Activated naive CD4-positive, alpha-beta T cell treated with anti-CD3 and anti-CD28 coated beads, Interleukin-2, amount 50 U/mL, for 16 hours (primary cell): ENCODE data around the gene C10orf71.

Experiments used
- DNase-seq: peaks from one replicate; pipeline ENCODE4 v3.0.0-alpha.2; 2020

The C10orf71 gene

GRCh38 chr10:49275896-49276295 is 23.1 kb upstream of the C10orf71 start:
- DNase-seq, result no peak

GRCh38 chr10:49276596-49276995 is 22.4 kb upstream of the C10orf71 start:
- no peak for DNase-seq

DNA sequence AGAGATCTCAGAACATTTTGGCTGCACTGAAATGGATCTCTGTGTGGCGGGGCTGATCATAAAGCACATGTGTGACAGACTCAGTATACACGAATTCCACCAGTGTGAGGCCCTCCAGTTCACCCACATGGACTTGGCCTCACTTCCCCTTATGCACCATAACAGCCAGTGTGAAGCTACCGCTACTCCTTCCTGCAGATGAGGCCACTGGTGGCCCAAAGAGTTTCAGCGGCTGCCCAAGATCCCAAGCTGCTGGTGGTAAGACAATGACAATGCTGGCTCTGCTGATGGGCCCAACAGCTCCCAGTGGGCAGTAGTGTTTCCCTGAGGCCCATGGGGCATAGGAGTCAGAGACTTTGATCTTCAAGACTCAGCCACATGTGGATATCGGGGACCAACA is 21.0 kb upstream of the C10orf71 start:
- no peak for DNase-seq

DNA sequence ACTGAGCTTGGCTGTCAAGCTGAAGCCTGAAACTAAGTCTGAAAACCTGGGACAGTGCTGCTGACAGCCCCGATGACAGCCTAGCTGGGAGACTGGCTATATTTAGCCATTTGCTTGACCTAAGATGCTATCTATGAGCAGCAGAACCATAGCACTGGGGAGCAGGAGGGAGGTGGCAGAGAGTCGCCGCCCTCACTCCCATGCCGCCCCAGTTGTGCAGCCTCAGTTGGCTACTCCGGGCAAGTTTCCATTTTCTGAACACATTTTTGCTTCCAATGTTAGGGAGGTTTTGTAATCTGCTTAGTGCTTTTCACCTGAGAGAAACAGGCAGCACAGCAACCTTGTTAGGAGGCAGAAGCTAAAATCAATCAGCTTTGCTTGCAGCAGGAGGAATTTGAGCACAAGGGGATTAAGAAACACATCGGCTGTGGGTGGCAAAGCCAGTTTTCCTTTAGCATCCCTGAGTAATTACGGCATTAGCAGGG is 20.4 kb upstream of the C10orf71 start:
- DNase-seq, result no peak

GRCh38 chr10:49279015-49279880 is 19.7 kb upstream of the C10orf71 start:
- DNase-seq, result no peak

DNA sequence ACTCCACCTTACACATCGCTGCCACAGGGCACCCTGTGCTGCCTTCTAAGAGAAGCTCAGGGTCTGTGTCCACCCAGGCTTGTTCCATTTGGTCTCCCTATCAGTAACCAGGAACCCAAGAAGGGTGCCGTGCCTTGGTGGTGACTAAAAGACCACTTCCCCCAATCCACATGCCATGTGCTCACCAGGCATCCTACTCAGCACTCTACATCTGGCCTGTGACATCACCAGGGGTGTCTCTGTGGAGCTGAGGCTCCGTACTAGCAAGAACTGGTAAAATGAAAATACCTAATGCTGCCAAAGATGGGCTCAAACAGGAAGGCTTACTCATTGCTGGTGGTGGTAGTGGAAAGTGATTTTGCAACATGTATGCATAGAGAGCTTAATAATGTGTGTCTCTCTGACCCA is 19.0 kb upstream of the C10orf71 start:
- DNase-seq, result no peak

DNA sequence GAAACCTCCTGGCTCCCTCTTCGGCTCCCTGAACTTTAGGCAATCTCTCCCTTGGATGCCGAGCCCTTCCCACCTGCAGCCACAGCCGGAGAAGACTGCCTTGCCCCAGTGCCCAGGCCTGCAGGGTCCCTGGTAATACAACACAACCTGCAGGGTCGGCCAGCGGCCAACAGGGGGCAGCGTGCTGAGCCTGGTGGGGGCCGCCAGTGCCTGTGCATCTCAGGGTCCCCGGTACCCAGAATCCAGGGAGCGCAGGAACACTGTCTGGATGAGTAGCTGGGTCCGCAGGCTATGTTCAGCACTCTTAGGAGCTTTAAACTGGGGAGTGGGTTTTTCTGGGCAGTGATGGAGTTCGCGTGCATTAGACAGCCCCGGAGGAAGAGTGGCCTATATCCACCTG is 17.5 kb upstream of the C10orf71 start:
- DNase-seq, result no peak

- no peak for DNase-seq
Observed at GRCh38 chr10:49282306-49282705, 16.7 kb upstream of the C10orf71 start.

DNA sequence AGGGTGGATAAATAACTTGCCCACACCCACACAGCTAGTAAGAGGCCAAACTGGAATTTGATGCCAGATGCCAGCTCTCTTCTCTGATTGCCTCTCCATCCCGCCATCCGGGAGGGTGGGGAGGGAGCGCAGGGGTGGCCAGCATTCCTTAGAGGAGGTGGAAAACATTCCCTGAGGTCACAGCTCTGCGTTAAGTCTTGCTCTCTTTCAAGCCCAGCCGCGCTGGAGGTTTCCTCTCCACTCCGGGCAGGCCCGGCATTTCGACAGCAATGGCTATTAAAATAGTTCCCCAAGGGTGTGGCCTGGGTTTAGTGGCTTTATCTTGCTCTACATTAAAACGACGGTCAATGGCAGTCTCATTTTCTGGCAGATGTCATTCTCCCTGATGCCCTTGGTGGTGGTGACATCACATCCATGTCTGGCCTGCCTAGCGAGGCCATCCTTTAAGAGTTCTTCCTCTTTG is 16.1 kb upstream of the C10orf71 start:
- DNase-seq, result no peak

DNA sequence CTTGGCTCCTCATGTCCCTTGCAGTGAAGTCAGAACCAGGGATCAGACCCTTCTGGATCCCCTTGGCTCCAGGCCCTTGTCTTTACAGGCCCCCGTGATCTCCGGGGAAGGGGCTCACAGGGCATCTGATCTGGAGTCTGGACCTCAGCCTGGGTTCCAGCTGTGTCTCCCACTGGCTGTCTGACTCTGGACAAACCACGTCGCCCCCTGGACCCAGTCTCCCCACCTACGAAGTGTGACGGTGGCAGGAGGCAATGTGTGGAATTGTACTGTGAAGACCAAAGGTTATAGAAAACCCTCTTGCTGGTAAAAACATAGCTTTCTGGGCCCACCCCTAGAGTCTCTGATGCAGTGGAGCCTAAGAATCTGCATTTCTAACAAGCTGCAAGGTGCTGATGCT is 15.5 kb upstream of the C10orf71 start:
- no peak for DNase-seq

GRCh38 chr10:49284356-49284755 is 14.6 kb upstream of the C10orf71 start:
- no peak for DNase-seq

DNA sequence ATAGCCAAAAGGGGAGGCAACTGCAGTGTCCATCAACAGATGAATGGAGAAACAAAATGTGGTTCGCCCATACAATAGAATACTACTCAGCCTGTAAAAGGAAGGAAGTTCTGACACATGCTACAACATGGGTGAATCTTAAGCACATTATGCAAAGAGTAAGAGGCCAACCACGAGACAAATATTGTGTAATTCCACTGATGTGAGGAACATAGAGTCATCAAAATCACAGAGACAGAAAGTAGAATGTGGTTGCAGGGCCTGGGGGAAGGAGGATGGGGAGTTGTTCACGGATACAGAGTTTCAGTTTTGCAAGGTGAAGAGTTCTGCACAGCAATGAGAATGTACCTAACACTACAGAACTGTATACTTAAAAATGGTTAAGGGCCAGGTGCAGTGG is 13.7 kb upstream of the C10orf71 start:
- no peak for DNase-seq

DNA sequence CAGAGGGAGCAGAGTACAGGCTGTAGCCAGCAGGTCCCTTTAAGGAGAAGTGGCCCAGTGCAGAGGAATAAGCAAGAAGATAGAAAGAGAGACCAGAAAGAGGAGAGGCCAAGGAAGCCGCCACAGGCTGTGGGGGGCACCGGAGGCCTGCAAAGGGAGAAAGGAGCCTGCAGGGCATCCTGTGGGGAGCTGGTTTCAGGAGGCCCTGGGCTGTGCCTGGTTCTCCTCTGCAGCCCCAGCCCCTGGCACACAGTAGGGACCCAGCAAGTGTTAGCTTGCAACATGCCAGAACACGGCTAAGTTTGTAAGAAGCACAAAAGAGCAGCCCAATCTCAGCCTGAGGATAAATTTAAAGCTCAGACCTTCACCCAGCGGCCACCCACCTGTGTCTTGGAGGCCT is 12.3 kb upstream of the C10orf71 start:
- DNase-seq, result no peak

DNA sequence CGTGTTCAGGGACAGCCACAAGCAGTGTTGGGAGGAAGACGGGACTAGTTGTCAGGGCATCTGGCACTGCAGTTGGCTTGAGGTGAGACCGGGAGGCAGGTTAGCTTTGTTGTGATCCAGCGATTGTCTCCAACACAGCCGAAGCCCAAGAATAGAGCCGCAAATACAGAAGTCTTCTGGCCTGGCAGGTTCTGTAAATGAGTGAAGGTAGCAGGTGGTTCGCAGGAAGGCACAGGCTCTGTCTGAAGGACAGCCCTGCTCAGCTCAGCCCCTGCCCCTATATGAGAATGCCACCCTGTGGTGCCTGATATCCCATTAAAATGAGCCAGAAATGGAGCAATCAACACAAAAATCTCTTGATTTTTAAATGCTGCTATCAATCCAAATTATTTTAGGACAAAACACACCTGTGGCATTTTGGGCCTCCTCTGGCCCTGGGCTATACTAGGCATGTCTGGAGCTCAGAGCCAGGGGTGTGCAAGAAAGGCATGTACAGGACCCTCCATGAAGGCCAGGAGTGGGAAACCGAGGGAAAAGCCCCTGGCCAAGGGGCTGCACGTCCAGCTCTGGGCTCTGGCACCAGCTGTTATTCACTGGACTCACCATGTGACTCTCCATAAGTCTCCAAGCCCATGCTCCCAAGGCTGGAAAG is 11.2 kb upstream of the C10orf71 start:
- no peak for DNase-seq

- DNase-seq, result no peak
Observed at GRCh38 chr10:49288341-49289065, 10.5 kb upstream of the C10orf71 start.

DNA sequence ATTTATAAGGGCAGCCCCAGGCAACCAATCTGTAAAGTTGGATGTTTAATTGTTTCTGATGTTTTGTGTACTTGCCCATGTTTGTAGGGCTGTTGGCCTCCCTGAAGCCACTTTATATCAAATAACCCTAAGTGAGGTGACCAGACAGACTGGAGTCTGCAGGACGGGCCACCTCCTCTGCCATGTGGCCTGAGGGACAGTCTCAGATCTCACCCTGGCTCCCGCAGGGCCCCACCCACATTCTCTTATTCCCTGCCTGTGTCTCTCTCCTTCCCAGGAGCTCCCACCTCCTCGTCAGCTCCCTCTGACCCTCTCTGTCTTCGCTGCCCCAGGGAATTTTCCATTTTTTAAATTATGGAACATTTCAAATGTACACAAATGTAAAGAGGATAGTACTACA is 9.5 kb upstream of the C10orf71 start:
- DNase-seq, result no peak

- DNase-seq, result no peak
Observed at GRCh38 chr10:49290131-49290530, 8.8 kb upstream of the C10orf71 start.

DNA sequence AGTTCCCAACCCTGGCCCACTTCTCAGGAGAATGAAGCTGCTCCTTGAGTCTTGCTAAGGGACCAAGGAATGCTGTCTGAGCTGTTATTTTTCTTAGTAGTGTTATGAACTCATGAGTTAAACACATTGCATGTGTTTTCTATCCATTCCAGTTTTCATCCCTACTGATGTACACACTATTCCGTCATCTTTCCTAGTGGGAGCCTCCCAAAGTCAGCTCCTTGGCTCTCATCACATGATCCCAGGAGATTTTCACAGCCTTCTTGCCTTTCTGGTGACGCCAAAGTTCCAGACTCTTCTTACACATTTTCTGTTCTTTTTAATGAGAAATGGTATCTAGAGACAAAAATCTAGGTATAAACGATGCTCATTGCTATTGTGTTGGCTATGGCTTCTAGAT is 8.4 kb upstream of the C10orf71 start:
- DNase-seq, result no peak

DNA sequence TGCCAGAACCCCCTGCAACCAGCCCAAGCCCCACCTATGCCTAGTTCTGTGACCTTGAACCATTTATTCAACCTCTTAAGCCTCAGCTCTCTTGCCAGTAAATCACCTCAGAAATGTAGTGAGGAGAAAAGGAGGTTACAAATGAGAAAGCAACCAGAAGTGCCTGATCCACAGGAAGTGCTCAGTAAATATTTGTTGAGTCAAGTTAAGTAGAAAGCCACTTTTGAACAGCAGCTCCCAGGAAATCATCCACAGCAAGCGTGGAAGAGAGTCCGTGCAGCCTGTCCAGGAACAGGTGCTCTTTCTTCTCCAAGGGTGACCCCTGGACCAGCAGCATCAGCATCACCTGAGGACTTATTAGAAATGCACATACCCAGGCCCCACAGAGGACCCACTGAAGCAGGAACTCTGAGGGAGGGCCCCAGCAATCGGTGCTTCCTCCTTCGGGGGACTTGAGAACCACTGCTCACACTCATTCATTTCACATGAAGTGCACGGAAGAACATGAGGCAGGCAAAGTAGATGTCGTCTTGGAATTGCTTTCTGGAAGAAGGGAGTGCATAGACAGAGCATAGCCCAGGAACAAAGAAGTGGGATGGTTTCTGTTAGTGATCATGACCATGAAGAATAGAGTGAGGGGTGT is 6.3 kb upstream of the C10orf71 start:
- DNase-seq, result no peak

- no peak for DNase-seq
Observed at GRCh38 chr10:49293208-49293603, 5.8 kb upstream of the C10orf71 start.

DNA sequence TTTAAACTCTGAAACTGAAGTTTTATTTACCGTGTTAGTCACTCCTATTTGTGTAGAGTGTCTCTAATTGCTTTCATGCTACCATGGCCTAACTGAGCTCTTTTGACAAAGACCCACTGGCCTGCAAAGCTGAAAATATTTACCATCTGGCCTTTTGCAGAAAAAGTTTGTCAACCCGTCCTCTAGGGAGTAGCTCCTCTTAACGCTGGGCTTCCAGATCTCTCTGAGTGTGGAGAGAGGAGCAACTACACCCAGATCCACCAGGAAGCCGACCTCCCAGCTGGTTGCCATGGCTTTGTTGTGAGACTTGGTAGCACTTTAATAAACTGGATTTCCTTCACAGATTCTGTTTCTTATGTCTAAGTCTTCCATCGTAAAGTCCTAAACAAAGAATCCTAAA is 4.2 kb upstream of the C10orf71 start:
- DNase-seq, result no peak

DNA sequence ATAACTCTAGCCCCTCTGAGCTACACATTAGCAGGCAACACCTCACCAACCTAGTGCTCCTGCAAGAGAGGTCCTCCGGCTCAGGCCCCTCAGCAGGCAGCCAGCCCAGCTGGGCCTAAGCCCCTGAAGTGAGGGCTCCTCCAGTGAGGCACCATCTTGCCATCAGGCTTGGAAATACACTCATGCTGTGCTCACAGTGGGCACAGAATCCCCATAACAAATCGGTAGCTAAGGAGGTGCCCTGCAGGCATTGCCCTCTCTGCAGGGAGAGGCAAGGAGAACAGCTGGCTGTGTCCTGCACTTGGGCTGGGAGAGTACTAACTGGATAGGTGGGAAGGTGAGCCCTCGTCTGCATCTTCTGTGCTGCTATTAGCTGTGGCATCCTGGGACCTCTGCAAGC is 3.7 kb upstream of the C10orf71 start:
- DNase-seq, result no peak

- DNase-seq, result no peak
Observed at GRCh38 chr10:49296382-49296781, 2.6 kb upstream of the C10orf71 start.
